GM12874 (cell line): ENCODE measurements around the gene MLLT10.

Experiments
- TF ChIP-seq, protein P1 (sequence below): IDR thresholded peaks from 2 replicates; pipeline ENCODE4 v1.5.1; 2011; ENCODE audit warnings: low read depth, mild to moderate bottlenecking, control low read depth, low read length, moderate library complexity; ENCODE audit not compliant: insufficient read depth

The MLLT10 gene

DNA sequence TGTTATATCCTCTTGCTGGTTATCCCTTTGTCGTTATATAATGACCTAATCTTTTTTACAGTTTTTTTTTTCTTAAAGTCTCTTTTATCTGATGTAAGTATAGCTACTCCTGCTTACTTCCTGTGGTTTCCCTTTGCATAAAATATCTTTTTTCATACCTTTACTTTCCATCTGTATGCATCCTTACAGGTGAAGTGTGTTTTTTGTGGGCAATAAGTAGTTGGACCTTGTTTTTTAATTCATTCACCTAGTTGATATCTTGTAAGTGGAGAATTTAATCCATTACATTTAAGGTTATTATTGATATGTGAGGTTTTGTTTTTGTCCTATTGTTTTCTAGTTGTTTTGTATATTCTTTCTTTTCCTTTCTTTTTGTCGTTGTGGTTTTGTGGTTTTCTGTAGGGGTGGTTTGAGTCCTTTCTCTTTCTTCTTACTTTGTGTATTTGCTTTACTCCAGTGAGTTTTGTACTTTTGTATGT, 168.6 kb downstream of the MLLT10 start:
- TF ChIP-seq, protein P1, sequence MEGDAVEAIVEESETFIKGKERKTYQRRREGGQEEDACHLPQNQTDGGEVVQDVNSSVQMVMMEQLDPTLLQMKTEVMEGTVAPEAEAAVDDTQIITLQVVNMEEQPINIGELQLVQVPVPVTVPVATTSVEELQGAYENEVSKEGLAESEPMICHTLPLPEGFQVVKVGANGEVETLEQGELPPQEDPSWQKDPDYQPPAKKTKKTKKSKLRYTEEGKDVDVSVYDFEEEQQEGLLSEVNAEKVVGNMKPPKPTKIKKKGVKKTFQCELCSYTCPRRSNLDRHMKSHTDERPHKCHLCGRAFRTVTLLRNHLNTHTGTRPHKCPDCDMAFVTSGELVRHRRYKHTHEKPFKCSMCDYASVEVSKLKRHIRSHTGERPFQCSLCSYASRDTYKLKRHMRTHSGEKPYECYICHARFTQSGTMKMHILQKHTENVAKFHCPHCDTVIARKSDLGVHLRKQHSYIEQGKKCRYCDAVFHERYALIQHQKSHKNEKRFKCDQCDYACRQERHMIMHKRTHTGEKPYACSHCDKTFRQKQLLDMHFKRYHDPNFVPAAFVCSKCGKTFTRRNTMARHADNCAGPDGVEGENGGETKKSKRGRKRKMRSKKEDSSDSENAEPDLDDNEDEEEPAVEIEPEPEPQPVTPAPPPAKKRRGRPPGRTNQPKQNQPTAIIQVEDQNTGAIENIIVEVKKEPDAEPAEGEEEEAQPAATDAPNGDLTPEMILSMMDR, result no peak

DNA sequence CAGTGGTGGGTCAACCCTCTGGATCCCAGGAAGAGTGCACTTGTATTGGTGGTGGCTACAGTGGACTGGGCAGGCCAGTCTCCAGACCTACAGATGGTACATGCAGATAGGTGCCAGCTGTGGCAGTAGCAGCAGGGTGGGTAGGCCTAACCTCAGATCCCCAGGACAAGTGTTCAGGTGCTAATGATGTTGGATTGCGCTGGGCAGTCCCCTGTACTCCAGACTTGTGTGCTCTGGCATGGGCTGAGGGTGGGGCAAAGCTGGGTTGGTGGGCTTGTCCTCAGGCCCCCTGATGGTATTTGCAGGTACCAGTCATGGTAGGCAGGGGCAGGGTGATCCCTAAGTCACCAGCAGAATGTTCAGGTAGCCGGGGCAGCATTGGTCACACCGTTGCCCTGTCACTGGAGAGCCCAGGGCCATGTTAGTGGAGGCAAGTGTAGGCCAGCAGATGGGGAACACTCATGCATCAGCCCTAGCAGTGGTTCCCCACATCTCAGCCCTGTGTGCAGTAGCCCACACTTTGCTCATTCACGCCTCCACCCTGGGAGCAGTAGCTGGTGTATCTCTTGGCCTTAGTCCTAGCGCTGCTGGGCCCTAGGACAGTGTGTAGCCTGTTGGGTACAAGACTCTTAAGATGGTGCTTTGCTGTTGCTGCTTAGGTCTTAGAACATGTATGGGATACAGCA, 171.3 kb downstream of the MLLT10 start:
- TF ChIP-seq, protein P1, result no peak

DNA sequence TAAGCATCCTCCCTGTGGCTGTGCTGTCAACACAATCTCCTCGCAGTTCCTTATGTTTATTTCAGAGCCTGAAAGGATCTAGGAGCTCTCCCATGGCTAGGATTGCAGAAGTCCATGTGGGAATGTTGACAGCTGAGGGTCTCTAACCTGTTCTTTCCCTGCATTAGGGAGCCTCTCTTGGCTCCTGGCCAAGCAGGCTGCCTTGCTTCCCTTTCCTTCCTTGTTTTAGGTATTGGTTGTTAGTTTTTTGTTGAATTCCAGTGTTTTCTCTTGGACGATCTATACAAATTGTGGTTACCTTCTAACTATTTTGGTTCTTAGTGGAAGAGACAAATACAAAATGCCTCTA, 171.8 kb downstream of the MLLT10 start:
- TF ChIP-seq, protein P1, result no peak

DNA sequence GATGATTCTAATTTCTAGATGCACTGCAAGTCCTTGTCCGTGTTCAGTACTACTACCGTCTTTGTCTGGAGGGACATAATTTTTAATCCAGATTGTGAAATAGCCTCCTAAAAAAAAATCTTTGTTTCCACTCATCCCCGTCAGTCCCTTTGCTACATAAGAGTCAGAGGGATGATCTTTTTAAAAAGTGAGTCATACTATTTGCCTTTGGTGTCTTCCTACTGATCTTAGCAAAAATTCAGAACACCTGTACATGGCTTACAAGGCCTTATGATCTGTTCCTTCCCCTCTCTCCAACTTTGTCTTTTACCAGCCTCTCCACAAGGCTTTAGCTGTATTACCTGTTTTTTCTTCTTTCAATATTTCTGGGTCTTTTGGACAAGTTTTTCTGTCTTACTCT, 173.5 kb downstream of the MLLT10 start:
- TF ChIP-seq, protein P1, result no peak

DNA sequence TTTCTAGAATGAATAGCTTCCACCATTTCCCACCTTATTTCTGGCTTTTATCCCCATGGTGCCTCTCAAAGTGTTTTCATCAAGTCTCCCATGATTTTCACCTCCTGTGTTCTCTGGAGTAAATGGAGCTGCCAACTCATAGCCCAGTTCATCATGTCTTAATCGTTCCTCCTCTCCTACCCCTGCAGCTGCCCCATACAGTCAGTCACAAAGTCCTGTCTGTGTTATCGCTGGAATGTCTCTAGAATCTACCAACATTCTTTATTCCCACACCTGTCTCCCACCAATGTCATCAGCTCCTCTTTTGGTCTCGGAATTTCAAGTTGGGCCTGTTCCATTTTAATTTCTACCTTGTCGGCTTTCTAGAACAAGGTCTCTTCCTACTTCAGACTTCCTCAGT, 178.9 kb downstream of the MLLT10 start:
- TF ChIP-seq, protein P1, result no peak

DNA sequence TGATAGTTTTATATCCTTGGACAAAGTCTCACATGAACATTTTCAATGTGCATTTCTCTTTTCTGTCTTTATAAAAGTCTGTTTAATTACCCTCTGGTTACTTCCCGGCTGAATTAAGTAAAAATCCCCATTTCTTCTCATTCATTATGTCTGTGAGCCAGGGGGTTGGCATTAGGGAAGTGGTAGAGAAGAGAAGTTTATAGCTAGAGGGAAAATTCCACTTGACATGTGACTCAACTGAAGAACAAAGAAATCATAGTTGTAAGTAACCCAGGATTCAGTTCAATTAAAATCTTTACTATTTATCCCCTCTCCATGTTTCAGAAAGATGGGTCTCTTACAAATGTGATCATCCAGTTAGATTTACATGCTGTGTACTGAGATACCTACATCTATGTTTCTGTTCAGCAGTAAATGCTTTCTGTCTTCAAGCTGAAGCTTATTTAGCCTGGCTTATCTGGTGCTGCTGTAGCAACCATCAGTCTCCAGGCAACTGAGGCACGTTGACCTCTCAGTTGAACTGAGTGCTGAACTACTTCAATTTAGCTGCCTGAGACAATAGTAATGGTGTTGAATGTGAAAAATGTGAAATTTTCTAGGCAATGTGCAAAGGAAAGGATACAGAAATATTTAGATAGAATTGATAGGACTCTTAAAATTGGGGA, 181.6 kb downstream of the MLLT10 start:
- TF ChIP-seq, protein P1, result no peak

DNA sequence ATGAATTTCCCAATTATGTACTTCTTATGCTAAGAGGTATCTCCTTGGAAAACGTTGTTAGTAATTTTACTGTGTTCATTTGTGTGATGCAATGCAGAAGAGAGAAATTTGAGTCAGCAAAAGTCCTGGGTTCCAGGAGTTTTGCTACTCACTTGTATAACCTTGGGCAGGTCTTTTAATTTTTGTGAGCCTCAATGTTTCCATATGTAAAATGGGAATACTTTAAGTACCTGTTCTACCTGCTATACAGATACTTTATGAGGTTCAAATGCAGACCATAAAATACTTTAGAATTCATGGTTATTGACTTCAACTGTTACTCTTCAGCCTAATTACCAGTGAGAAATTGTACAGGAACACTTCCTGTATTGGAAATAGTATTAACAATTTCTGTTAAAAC, 185.5 kb downstream of the MLLT10 start:
- TF ChIP-seq, protein P1, result no peak
